Globus pallidus (tissue), 1 donor: ENCODE data around the gene PER2.

Experiments
- DNase-seq: peaks from one replicate; pipeline ENCODE4 v3.0.0-alpha.2; 2015; ENCODE audit warnings: low spot score

The PER2 gene

DNA sequence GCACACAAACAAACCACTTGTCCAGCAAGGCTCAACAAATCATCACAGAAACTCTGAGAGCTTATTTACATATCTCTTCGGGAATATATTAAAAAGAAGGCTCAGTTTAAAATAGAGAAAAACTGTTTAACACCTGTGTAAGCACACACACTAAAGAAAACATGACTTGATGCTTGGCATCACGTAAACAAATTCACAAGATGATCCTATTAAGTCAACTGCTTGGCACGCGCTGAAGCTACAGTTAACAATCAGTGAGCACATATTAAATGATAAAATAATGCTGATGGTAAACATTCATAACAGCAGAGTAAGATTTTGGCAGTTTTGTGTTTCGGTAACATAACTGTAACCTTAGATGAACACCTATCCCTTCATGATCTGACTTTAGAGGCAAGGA lies 44.3 kb downstream of the PER2 start:
- no peak for DNase-seq

DNA sequence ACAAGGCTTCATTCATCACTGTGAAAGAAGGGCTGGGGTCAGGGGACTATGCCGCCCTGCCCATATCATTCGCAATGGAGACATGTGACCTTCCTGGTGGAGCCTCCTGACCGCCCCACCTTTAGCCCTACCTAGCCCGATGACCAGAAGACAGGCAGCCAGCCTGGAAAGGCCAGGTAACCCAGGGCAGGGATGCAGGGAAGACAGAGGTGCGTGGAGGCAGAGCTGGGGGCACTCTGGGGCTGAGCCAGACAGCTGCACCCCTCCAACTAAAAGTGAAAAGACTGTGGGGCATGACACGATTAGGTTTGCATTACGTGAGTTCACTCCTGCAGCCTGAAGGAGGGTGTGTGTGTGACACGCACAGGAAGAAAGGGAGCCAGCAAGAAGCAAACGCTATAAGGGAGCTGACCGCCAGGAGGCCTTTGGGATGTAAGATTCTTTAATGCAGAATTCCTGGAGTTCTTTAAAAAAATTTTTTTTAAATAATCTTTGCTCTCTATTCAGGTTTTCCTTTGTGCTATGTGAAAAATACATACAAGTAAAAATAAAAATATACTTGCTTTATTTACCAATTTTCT lies 44.8 kb downstream of the PER2 start:
- DNase-seq: no peak

DNA sequence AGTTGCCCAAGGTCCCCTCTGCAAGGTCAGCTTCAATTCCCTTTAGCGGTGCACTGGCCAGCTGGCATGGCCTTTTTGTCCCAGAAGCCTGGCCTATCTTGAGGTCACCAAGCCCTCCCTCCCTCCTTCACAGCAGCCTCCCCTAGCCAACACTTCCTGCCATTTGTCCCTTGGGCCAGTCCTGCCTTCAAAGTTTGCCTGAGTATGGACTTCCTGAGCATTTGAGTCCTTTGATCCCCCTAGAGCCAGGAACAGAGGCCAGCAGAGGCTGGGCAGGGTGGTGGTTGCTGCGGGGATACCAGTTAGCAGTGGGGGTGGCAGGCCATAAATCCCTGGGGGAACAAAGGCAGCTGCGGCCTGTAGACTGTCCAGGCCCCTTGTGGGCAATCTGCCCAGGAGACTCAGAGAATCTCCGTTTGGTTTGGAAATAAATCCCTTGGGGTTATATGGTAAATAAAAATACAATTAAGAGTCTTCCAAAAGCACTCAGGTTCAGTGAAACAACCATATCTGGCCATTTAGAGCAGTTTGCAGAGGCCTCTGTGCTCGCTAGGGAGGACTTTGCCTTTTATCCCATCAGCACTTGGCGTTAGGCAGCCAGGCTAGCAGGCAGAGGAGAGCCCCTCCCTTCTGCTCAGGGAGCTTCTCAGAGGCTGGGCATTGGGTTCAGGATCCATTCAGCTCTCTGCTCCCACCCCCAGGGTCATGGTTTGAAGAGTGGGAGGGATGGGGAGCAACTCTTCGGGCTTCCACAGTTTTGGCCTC lies 45.5 kb downstream of the PER2 start:
- DNase-seq: no peak

DNA sequence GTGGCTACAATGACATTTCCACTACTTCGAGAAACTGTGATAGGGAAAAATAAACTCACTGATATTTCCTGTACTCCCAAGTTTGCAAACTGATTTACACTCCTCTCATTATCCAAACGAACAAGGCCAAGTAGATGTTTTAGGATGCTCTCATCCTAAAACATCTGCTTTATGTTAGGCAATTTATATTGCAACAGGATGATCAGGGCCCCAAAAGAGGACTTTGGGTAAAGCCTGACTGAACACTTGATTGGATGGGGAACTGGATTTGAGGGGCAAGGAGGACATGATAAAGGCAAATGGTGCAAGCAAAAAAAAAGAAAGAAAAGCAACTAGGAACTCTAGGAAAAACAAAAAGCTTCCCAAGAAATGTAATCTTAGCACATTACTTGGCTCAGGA lies 46.4 kb downstream of the PER2 start:
- no peak for DNase-seq

DNA sequence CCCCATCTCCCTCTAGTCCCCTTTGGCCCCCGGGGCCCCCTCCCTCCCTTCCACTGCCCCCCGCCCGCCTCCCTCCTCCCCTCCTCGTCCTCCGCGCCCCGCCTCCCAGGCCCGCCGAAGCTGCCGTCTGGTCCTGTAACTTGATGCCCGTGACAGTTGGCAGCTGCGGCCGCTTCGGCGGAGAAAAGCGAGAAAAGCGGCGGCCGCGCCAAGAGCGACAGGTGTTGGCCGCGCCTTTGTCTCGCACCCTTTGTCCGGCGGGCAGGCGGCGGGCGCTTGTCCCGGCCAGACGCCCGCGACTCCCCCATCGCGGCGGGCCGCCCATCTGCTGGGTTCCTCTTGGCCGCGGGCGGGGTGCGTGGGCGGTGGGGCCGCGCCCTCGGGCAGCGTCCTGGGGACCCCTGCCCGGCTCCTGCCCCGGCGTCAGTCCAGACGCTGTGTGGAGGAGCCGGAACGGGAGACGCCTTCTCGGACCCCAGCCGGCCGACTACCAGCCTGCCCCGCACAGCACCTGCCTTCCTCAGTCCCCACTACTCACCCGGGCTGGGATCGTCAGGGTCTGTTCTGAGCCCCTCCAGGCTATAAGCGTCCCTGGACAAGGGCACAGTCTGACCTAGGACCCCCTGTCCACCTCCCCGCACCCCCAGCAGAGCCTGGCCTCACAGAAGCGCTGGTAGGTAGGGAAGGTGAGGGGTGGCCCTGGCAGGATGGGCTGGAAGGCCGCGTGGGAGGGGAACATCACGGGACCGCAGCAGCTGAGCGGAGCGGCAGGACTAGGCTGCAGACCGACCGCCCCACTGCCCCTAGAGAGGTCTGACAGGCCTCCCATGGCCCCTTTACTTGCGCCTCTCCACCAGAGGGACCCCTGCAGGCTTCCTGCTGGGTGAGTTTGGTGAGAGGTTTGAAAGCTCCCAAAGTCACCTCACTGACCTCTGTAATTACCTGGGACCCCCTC lies 47.4 kb downstream of the PER2 start:
- DNase-seq: no peak

DNA sequence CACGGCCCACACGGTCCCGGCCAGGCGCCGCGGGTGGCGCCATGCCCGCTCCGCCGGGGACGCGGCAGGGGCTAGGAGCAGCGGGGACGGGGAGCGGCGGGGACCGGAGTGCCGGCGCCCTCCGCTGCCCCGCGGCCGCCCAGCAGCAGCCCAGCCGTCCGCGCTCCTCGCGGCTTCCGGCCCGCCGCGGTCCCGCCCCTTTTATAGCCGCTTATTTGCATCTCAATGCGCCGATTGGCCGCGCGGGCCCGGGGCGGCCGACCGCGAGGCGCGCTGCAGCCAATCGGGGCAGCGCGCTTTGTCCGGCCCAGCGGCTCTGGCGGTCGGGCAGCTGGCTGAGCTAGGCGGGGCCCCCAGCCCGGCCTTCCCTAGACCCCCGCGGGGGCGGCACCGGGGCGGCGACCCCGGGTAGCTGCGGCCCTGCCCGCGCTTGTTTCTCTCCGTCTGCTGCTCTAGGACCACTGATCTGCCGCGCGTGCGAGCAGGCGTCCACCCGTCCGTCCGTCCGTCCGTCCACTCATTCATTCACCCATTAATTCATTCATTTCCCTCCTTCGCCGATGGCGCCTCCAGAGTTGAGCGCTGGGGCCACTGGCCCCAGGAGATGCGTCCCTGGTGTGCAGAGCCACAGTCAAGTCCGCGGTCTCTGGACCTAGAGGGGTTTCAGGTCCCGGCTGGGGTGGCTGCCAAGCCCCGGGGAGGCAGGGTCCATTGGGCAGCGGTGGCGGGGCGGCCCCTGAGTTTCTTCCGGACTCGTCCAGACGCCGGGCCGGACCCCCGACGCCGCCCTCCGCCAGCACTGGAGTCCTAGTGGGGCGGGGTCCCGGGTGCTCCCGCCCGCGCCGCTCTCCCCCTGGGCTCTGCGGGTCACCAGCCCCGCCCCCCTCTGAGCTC lies 48.3 kb downstream of the PER2 start, which contains the start of gene HES6:
Gene HES6, minus strand, starts transcription at position 176 of the 894 bp plus-strand sequence. Its CDS starts 133 bp downstream, at position 43.
- DNase-seq: peak; percentile 89

DNA sequence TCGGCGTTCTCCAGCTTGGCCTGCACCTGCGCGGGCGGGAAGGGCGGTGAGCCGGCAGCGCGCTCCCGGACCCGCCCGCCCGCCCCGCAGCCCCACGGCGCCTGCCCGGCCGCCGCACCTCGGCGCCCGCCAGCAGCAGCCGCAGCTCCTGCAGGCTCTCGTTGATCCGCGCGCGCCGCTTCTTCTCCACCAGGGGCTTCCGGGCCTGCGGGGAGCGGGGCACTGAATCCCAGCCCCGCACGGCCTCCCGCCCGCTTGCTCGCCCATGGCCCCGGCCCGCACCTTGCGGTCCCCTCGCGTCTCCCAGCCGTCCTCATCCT lies 48.9 kb downstream of the PER2 start:
- no peak for DNase-seq

DNA sequence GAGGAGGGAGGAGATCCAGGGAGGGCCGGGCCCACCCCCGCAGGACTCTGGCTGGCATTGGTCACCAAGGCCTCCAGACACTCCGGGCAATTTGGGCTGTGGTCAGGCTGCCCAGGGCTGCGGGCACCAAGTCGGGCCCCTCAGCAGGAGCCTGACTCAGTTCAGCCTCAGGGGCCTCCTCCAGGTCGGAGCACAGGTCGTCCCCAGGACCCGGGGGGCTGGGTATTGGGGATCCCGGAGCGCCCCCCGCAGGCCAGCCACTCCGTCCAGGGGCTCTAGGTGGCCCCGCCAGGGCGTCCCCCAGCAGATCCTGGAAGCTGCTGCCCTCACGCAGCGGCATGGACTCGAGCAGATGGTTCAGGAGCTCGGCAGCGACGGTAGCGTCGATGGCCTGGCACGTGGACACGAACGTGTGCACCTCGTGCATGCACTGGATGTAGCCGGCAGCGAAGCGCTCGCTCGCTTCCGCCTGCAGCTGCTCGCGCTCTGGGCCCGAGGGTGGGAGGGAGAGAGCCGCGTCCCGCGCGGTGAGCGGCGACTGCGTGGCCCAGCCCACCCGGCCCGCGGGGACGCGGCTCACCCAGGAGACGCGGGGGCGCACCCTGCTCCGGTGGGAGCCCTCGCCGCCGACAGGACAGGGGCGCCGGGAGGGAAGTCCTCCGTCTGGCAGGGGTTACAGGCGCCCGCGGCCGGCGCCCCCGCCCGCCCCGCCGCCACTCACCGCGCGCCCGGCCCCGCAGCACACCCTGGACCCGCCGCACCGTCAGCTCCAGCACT lies 49.5 kb downstream of the PER2 start:
- DNase-seq: no peak

DNA sequence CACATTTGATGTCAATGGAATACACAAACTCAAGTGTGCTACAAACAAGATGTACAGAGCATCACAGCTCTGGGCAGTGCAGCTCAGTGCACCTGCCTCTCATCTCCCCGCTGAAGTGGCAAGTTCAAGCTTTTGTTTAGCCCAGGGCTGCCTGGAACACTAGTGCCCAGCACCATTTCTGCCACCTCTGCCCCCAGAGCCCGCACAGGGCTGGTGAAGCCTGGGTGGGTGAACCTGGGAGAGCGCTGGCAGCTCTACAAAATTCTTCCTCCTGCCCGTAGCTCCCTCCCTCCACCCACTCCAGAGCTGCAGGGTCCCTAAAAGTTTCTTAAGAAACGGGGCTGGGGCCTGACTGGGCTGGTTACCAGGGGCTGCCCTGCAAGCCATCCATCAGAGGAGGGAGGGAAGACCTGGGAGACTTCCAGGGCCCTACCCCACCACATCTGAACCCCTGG lies 50.1 kb downstream of the PER2 start:
- DNase-seq: no peak

DNA sequence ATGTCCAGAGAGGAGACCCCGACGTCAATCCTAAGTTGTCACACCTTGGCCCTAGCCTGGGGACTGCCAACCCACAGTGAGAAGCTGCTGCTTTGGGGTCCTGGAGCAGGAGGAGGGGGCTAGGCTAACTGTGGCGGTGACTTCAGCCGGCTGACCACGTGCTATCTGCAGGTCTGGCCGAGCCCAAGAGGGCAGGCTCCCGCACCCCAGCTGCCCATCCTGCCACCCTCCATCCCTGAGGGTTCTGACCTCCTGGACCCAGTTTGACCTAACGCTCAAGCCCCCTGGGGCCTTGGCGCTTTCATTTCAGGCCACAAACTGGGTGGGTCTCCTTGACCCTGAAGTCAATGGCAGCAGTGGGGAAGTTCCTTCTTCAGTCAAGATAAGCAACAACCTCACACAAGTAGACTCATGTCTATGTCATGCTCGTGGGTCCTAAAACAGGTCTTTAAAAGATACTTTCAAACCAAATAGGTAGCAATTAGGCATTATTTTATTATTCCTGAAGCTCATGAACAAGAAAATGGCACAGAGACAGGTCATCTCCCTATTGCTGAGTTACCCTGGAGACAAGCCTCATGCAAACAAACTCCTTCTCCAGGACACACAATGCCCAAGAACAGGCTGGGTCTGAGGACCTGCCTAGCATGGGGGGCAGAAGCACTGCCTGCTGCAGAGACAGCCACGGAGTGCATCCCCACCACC lies 50.8 kb downstream of the PER2 start:
- DNase-seq: no peak

DNA sequence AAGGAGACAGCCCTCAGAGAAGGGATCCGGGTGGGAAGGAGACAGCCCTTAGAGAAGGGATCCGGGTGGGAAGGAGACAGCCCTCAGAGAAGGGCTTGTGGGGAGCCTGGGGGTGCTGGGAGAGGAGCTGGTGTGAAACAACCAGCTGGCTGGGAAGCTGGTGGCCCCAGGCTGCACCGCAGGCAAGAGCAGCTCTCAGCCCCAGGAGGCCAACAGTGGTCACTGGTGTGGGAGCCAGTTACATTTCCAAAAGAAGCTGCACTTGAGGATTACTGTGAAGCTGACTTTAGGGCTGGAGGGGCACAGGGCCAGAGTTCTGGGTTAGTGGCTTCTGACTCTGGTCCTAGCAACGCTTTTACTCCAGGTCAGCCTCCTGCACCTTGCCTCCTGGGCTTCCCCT lies 51.8 kb downstream of the PER2 start:
- DNase-seq: no peak

DNA sequence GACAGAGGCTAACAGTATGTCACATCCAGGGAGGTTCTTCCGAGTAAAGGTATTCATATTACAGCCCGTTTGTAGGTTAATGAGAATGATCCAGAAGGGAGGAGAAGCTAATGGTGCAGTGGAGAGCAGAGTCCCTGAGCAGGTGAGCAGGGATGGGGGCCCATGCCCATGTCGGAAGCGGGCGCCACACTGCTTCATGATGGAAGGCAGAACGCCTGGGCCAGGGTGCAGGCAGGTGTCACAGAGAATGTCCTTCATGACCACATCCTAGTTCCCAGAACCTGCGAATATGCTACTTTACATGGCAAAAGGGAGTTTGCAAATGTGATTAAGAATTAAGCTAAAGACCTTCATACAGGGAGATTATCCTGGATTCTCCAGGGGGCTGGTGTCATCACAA lies 52.6 kb downstream of the PER2 start:
- no peak for DNase-seq

DNA sequence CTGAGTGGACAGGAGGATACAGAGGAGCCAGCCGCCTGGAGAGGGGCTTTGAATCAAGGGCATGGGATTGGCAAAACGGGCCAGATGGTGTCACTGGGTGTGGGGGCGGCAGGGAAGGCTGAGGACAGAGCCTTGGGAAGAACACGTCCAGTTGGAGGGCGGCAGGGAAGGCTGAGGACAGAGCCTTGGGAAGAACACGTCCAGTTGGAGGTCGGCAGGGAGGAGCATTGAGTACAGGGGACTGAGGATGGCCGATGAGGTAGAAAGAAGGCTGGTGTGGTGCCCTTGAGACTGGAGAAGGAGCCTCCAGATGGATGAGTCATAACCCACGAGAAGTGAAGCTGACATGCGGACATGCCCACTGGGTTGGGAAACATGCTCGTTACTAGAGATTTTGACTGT lies 53.1 kb downstream of the PER2 start:
- no peak for DNase-seq

DNA sequence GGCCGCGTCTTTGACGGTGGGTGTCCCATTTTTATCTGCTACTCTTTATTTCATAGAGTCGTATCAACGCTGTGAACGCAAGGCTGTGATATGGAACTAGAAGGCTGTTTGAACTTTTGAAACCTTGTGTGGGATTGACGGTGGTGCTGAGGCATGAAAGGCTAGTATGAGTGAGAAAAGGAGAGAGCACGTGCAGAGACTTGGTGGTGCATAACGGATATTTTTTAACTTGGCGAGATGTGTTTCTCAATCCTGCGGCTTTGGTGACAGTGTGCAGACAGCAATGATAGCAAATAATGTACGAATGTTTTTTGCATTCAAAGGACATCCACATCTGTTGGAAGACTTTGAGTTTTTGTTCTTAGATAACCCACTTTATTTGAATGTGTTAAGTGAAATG lies 54.8 kb downstream of the PER2 start:
- no peak for DNase-seq

DNA sequence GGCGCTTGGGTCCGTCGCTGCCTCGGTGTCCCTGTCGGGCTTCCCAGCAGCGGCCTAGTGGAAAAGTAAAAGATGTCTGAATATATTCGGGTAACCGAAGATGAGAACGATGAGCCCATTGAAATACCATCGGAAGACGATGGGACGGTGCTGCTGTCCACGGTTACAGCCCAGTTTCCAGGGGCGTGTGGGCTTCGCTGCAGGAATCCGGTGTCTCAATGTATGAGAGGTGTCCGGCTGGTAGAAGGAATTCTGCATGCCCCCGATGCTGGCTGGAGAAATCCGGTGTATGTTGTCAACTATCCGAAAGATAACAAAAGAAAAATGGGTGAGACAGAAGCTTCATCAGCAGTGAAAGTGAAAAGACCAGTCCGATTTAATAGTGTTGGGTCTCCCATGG lies 56.6 kb downstream of the PER2 start:
- no peak for DNase-seq

DNA sequence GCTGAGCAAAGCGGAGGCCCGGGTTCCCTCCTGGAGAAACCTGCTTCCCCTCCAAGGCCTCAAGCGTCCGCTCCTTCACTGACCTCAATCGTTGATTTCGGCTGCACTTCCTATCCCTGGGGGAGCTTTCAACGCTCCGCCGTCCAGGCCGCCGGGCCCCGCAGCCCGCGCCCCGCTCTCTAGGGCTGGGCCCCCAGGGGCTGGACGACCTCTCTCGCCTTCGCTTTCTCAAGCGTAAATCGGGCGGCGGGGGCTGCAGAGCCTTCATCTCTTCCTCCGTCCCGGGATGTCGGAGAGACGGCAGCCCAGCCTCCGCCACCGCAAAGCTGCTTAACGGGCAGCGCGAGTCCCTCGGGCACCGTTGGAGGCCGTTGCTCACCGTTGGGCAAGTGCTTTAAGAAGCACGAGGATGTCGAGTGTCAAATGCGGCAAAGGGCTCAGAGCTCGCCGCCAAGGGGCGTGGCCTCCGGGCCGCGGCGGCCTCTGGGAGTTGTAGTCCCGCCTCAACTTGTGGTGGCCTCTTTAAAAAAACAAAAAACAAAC lies 57.1 kb downstream of the PER2 start:
- peak; percentile 72 for DNase-seq

DNA sequence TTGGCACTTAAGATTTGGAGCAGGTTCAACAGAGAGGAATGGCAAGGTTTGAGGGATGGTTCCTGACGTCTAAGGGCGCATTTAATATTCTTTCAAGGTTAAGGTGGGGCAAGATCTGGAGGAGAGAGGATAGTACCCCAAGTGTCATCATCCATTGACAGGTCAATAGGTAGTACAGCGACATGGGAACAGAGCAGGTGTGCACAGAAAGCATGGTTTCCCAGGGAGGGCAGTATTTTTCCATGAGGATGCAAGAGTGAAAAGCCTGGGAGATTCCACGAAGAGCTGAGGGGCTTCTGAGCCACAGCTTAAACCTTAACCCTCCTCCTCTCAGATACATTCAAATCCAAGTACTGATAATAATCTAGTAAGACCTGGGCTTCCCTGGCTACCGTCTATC lies 57.7 kb downstream of the PER2 start:
- no peak for DNase-seq

DNA sequence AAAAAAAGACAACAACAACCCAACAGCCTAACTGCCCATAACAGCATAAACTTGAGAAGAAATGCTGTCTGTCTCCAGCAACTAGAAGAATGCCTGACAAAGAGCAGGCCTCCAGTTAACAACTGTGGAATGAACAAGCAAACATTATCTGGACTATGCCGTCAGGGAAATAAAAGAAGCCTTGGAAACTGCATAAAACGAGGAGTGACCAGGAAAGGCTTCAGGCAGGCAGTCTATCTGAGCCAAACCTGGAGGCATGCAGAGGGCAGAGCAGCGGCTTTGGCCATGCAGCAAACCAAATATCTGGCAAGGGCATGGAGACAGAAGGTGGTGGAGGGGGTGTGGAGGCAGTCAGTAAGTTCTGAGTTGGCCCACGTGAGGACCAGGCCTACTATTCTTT lies 59.7 kb downstream of the PER2 start:
- no peak for DNase-seq

DNA sequence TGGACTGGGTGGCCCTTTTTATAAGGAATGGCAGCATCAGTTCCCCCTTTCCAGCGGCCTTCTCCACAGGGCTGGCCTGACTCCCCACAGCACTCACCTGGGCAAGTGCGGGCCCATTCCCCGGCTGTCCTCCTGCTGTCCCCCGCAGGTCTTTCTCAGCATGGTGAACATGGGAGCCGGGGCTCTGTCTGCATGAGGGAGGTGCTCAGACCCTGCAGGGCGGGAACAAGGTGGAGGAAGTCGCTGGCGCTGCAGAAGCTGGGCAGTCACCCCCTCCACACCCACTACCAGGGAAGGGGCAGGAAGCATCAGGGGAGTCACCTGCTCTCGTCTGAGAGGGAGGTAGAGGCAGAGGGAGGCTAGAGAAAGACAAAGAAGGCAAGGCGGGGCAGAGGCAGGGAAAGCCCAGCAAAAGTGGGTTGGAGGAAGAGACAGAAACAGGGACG lies 60.8 kb downstream of the PER2 start:
- no peak for DNase-seq
